Measurements from ENCODE around the gene ANKRD33B. TPM values are rescaled to one million over a fixed set of nuclear protein-coding genes. Genes with fewer than 3 reads are reported as not detected.
A peak's percentile ranks its signal among the peaks of the same experiment; 100 is the strongest.

Gene ANKRD33B
- total and polyA plus RNA-seq, 2 donors (not counting 1 experiment from before 2014, with no cell fraction given): 7.7 to 7.8 TPM

DNA sequence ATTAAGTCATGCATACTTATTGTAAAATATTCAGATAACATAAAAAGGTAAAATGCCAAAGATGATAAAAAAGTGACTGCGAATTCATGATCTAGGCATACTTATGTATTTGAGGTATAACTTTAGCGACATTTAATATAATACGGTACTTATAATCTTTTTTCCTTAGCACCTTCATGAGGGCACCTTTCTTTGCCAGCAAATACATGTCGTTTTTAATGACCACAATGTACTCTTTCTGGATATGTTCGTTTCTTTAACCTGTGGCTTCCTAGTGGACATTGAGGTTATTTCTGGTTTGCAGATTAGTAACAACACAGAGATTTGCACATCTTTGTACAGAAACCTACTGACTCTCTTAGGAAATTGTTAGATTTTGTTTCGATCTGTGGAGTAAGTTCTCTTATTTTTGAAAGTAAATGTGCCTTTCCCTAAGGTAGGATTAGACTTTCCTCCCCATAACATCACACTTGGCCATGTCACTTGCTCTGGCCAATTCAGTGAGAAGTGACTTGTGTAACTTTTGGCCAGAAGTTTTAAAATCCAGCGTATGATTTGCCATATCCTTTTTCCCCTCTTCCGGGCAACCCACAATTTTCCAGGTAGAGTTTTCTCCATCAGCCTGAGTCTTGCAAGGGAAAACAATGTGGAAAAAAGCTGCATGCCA lies 24.4 kb downstream of the ANKRD33B start:
- H3K79me2 ChIP-seq (ENCODE audit: control insufficient read depth, insufficient read depth, low read length): no peaks in the 10 kb centered on the region
- no peaks in the 10 kb centered on the region for H3K27me3 ChIP-seq (ENCODE audit: control insufficient read depth, insufficient read depth, low read length)
- H4K20me1 ChIP-seq (ENCODE audit: control insufficient read depth, extremely low read depth, insufficient read depth, low read length): peaks cover 1% of the 10 kb centered on the region

GRCh38 chr5:10588779-10589447 lies 25.0 kb downstream of the ANKRD33B start:
- H3K9ac ChIP-seq (ENCODE audit: insufficient read depth, low read length): no peak overlapping the region
- no peaks in the 10 kb centered on the region for H3K36me3 ChIP-seq (ENCODE audit: control insufficient read depth, insufficient read depth, low read length)
- DNase-seq (ENCODE audit: low read depth in 2 of 2): no peak
- H2AFZ ChIP-seq (ENCODE audit: low read length): no peak overlapping the region
- H3K79me2 ChIP-seq (ENCODE audit: control insufficient read depth, insufficient read depth, low read length): no peaks in the 10 kb centered on the region
- H3K27ac ChIP-seq (ENCODE audit: insufficient read depth, low read length): no peak overlapping the region
- peaks cover 1% of the 10 kb centered on the region for H4K20me1 ChIP-seq (ENCODE audit: control insufficient read depth, extremely low read depth, insufficient read depth, low read length)
- H3K9me3 ChIP-seq (ENCODE audit: control insufficient read depth, insufficient read depth, low read depth, low read length): no peaks in the 10 kb centered on the region
- no peak overlapping the region for H3K4me3 ChIP-seq (replicated peaks in 1 of 4; ENCODE audit: control extremely low read depth in 1 of 4, insufficient read depth in 1 of 4, low read depth in 3 of 4, low read length in 4 of 4)
- no peaks in the 10 kb centered on the region for H3K27me3 ChIP-seq (ENCODE audit: control insufficient read depth, insufficient read depth, low read length)
- H3K4me1 ChIP-seq (ENCODE audit: control insufficient read depth, extremely low read depth, insufficient read depth, low read length): no peaks in the 10 kb centered on the region
- no peak for TF ChIP-seq EZH2 (IDR thresholded peaks at IDR 0.05; ENCODE audit: low read length, missing control alignments)
- no peak overlapping the region for H3K4me2 ChIP-seq (ENCODE audit: extremely low read depth, insufficient read depth, low read length)

More for the DNA sequence above, 24.4 kb downstream of the ANKRD33B start:
- no peak for TF ChIP-seq EZH2 (IDR thresholded peaks at IDR 0.05; ENCODE audit: low read length, missing control alignments)
- TF ChIP-seq, protein P1, sequence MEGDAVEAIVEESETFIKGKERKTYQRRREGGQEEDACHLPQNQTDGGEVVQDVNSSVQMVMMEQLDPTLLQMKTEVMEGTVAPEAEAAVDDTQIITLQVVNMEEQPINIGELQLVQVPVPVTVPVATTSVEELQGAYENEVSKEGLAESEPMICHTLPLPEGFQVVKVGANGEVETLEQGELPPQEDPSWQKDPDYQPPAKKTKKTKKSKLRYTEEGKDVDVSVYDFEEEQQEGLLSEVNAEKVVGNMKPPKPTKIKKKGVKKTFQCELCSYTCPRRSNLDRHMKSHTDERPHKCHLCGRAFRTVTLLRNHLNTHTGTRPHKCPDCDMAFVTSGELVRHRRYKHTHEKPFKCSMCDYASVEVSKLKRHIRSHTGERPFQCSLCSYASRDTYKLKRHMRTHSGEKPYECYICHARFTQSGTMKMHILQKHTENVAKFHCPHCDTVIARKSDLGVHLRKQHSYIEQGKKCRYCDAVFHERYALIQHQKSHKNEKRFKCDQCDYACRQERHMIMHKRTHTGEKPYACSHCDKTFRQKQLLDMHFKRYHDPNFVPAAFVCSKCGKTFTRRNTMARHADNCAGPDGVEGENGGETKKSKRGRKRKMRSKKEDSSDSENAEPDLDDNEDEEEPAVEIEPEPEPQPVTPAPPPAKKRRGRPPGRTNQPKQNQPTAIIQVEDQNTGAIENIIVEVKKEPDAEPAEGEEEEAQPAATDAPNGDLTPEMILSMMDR (conservative IDR thresholded peaks at IDR 0.05 in 1 of 2, IDR thresholded peaks at IDR 0.05 in 1 of 2; ENCODE audit: low read depth in 1 of 2, low read length in 2 of 2): no peak
- H3K36me3 ChIP-seq (ENCODE audit: control insufficient read depth, insufficient read depth, low read length): no peaks in the 10 kb centered on the region
- H2AFZ ChIP-seq (ENCODE audit: low read length): no peak overlapping the region
- DNase-seq (ENCODE audit: low read depth in 2 of 2): no peak
- no peaks in the 10 kb centered on the region for H3K9me3 ChIP-seq (ENCODE audit: control insufficient read depth, insufficient read depth, low read depth, low read length)
- no peak overlapping the region for H3K4me2 ChIP-seq (ENCODE audit: extremely low read depth, insufficient read depth, low read length)
- no peak overlapping the region for H3K4me3 ChIP-seq (replicated peaks in 1 of 4; ENCODE audit: control extremely low read depth in 1 of 4, insufficient read depth in 1 of 4, low read depth in 3 of 4, low read length in 4 of 4)
- H3K9ac ChIP-seq (ENCODE audit: insufficient read depth, low read length): no peak overlapping the region
- H3K4me1 ChIP-seq (ENCODE audit: control insufficient read depth, extremely low read depth, insufficient read depth, low read length): no peaks in the 10 kb centered on the region
- no peak overlapping the region for H3K27ac ChIP-seq (ENCODE audit: insufficient read depth, low read length)

- Histone ChIP-seq H3K27me3 (ENCODE audit: control insufficient read depth, insufficient read depth, low read length) (no peaks in the 10 kb centered on the region), H3K4me3 (replicated peaks in 1 of 4; ENCODE audit: control extremely low read depth in 1 of 4, insufficient read depth in 1 of 4, low read depth in 3 of 4, low read length in 4 of 4) (no peak overlapping the region), H3K9me3 (ENCODE audit: control insufficient read depth, insufficient read depth, low read depth, low read length) (no peaks in the 10 kb centered on the region), H3K36me3 (ENCODE audit: control insufficient read depth, insufficient read depth, low read length) (no peaks in the 10 kb centered on the region), H3K9ac (ENCODE audit: insufficient read depth, low read length) (no peak overlapping the region), H3K79me2 (ENCODE audit: control insufficient read depth, insufficient read depth, low read length) (peaks cover 2% of the 10 kb centered on the region), H3K4me2 (ENCODE audit: extremely low read depth, insufficient read depth, low read length) (no peak overlapping the region), H4K20me1 (ENCODE audit: control insufficient read depth, extremely low read depth, insufficient read depth, low read length) (no peaks in the 10 kb centered on the region), H3K4me1 (ENCODE audit: control insufficient read depth, extremely low read depth, insufficient read depth, low read length) (peaks cover 12% of the 10 kb centered on the region), H2AFZ (ENCODE audit: low read length) (no peak overlapping the region), H3K27ac (ENCODE audit: insufficient read depth, low read length) (no peak overlapping the region)
- DNase-seq (ENCODE audit: low read depth in 2 of 2): peak; percentile 30 to 77
- TF ChIP-seq, protein P1 (conservative IDR thresholded peaks at IDR 0.05 in 1 of 2, IDR thresholded peaks at IDR 0.05 in 1 of 2; ENCODE audit: low read depth in 1 of 2, low read length in 2 of 2): no peak
- no peak for TF ChIP-seq EZH2 (IDR thresholded peaks at IDR 0.05; ENCODE audit: low read length, missing control alignments)
Observed at GRCh38 chr5:10590226-10590999, 26.5 kb downstream of the ANKRD33B start.

All from fibroblast of lung (primary cell).